Embryonic facial prominence (tissue), 1 donor: ENCODE results near the gene XYLT1.

Experiments used
- DNase-seq: peaks from one replicate; pipeline ENCODE4 v3.0.0-alpha.2; 2016; ENCODE audit errors: extremely low spot score

XYLT1 gene

GRCh38 chr16:17375461-17376304 is 95.1 kb downstream of the XYLT1 start:
- no peak for DNase-seq

GRCh38 chr16:17374668-17375255 is 96.0 kb downstream of the XYLT1 start:
- DNase-seq: no peak

DNA sequence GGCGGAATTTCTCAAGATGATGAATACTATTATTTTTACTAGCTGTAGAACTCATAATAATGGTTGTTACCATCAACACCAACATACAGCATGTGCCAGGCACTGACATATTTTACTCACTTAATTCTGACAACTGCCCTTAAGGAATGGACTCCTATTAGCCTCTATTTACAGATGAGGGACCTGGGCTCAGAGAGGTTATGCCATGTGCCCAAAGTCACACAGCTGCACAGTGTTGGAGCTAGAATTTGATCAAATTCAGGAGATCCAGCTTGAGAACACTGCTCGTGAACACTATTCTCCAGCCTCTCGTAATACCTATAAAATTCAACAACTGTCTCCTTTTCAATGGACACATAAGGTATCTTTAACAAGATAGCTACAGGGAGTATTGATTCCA is 97.2 kb downstream of the XYLT1 start:
- no peak for DNase-seq

DNA sequence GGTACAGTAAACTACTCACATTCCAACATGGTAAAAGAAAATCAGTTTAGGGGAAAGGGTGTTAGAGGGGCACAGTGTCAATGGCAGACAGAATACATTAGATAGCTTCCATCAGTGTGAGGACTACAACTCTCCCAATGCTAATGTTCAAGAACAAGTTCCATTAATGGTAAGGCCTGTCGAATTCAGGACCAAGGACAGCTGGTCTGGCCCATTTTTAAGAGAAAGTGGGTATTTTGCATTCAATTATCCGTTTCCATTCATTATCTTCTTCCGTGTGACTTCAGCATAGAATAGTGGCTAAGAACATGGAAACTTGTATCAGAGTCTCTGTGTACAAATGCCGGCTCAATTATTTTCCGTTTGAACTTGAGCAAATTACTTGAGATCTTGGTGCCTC is 98.4 kb downstream of the XYLT1 start:
- no peak for DNase-seq

DNA sequence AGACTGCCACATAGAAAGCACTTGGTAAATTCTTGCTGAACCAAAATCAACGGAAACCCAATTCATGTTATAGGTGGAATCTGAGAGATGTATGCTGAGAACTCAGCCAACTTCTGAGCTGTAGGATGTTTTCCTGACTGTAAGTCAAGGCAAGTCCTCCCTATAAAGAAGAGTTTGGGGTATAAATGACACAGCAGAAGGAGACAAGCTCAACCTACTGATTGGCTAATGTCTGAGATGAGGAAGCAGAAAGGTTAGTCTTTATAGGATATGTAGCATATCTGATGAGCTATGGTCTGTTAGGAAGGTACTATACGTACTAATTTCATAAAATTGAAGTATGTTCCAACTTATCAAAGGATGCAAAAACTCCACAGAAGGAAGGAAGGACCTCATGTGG is 99.5 kb downstream of the XYLT1 start:
- no peak for DNase-seq

- no peak for DNase-seq
Measured at GRCh38 chr16:17370731-17371285, 100.0 kb downstream of the XYLT1 start.

- no peak for DNase-seq
Measured at GRCh38 chr16:17370223-17370707, 100.5 kb downstream of the XYLT1 start.

DNA sequence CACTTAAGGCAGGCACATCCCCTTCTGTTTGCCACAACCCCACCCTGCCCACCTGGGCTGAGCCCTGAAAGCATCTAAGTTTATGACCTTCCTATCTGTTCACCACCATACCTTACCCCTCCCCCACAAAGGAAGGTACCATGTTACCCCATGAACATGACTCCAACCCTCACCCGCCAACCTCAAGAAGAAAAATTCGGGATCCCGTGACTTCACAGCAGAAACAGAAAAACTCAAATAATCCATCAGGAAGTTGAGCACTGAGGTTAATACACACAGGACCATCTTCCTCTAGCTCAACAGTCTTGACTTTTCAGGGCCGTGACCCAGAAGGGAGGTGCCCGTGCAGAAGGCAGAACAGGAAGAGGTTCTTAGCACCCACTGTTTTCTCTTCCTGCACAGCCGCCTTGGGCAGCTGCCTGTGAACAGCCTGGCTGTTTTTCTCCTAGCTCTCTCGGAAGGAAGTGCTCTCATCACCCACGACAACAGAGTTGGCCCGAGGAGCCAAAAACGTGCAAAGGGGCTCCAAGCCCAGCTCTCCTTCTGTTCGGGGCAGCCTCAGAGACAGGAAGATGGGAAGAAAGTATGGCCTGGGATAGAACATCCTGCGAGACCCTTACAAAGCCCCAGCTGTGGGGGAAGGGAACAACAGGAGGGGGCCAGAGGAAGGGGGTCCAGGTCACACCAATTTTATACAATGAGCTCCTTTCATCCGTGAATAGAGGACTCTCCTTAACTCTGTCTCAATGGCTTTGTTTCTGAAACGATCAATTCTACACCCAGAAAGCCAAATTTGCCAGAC is 101.1 kb downstream of the XYLT1 start:
- no peak for DNase-seq

DNA sequence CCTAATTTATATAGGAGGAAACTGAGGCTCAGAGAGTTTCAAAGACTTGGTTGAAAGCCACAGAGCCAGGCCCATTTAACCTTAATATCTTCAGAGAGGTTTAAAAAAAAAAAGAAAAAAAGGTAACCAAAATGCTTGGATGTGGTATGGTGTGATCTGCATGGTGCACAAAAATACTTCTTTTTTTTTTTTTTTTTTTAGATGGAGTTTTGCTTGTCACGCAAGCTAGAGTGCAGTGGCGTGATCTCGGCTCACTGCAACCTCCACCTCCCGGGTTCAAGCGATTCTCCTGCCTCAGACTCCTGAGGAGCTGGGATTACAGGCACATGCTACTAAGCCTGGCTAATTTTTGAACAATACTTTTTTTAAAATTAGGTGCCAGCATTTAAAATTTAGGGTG is 101.8 kb downstream of the XYLT1 start:
- no peak for DNase-seq

- no peak for DNase-seq
Measured at GRCh38 chr16:17368446-17368845, 102.3 kb downstream of the XYLT1 start.

- no peak for DNase-seq
Measured at GRCh38 chr16:17367923-17368322, 102.8 kb downstream of the XYLT1 start.

DNA sequence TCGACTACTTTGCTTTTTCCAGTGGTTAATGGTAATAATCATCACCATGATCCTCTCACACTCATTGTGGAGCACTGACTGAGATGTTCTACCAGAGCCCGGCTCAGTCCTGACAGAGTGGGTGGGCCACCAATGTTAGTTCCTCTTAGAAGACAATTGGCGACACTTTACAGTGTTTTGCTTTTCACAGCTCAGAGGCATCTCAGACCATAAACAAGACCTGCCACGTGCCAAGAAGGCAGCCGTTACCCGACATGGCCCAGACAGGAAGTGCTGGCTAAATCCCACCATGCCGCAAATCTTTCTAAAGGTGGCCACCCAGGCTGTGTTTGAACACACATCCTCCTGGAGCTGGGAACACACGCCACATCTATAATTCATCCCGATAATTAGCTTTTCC is 103.7 kb downstream of the XYLT1 start:
- DNase-seq: no peak

DNA sequence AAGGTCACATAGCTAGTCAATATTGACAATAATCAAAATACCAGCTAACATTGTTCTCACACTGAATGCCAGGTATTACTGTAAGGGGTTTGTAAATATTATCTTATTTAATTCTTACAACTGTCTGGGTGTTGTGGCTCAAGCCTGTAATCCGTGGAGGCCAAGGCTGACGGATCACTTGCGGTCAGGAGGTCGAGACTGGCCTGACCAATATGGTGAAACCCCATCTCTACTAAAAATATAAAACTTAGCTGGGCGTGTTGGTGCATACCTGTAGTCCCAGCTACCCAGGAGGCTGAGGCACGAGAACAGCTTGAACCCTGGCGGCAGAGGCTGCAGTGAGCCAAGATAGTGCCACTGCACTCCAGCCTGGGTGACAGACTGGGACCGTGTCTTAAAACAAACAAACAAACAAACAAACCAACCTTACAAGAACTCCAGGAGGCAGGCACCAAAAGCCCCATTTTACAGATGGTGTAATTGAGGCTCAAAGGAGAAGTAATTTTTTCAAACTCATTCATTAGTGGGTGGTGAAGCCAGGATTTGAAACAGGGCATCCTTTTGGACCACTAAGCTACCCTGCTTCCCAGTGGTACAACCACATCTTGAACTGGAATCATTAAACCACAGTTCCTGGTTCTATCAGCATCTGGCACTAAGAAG is 104.3 kb downstream of the XYLT1 start:
- DNase-seq: no peak

DNA sequence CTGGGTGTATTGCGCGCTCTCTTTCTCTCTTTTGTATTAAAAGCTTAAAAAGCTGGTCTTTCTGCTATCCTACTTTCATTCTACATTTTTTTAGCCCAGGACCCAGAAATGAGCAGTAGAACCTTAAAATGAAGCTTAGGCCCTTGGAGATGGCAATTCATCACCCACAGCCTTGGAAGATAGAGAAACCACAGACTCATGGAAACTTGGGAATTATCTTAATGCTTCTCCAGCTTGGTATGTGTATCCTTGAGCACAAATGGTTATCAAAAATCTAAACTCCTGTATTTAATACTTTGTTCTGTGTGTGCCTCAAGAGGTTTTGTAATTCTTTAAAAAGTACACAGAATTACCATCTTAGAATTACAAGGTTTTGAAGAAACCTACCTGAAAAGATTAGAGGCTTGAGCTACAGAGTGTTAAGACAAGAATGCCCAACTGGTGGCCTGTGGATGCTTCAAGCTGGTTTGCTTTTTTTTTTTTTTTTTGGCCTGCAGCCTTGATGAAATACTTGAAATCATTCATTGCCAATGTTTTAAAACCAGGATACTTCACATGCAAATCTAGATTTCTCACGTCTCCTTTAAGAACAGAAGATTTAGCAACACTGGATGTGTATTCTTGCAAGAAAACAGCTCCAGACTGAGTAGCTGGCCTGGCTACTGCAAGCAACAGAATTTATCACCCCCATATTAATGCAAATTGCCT is 105.0 kb downstream of the XYLT1 start:
- DNase-seq: no peak

GRCh38 chr16:17365211-17365541 is 105.6 kb downstream of the XYLT1 start:
- DNase-seq: no peak

GRCh38 chr16:17364319-17365210 is 106.2 kb downstream of the XYLT1 start:
- DNase-seq: peak; percentile 91

DNA sequence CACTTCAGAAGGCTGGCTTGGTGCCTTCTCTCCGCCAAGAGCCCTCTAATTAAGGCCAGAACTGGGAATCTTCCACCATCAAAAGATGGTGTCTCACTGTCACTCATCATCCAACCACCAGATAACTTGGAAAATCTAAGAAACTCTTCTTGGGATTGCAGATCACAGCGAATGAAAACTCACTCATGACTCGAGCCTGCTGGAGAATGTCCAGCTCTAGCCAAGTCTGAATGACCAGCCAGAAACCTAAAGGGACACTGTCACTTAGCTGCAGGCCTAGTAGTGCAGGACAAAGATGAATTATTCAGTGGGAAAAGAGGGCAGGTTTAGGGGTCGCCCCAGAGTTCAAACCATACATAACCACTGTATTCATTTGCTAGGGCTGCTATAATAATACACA is 107.8 kb downstream of the XYLT1 start:
- no peak for DNase-seq

- no peak for DNase-seq
Measured at GRCh38 chr16:17362183-17362582, 108.6 kb downstream of the XYLT1 start.

DNA sequence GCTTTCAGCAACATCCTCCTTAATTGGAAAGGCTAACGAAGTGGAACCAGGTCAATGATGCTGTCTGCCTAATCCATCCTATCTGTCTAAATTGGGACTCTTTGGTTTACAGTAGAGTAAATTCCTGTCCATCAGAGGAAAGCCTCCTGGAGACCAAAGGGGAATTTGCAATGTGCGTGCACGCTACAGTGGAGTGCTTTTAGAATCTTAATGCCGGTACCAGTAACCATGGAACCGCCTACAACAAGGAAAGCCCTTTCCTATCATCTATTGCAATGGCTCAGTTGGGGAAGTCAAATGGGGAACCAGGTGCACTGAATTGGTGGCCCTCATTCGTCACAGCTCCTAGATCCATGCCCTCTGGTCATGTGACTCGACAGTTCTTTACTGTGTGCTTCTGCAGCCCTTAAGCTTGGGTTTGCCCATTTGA is 110.1 kb downstream of the XYLT1 start:
- DNase-seq: no peak

DNA sequence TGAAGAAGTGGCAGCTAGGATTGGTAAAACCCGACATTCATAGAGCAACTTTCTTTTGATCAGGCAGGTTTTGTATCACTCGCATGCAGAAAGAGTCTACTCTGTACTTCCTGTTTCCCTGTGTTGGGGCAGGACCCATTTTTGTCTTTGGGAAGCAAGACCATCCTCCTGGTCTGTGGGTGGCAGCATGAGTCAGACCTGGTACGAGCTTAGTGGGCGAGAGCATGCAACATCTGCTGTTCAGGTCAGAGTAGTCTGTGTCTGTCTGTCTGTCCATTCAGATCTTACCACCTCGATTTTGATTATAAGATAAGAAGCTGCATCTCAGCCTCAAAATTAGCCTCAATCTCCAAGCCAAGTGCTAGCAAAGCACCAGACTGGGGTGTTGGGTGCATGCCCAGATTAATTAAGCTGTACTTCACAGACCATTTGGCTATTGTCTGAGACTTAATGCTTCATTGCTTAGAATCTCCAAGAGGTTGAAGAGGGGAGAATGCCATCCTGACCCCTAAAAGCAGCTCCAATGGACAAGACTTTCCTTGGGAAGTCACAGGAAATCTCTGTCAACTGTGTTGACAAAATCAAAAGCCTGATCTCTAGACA is 110.9 kb downstream of the XYLT1 start:
- no peak for DNase-seq
